Erythroblast (primary cell): ENCODE results near the gene DMBT1.

ENCODE experiments used
- GATA1 ChIP-seq: IDR thresholded peaks from 2 replicates; pipeline ENCODE4 v1.6.1; 2011; ENCODE audit warnings: low read depth, mild to moderate bottlenecking, control low read depth, low read length, moderate library complexity
- POLR2A ChIP-seq: IDR thresholded peaks from 2 replicates; pipeline ENCODE4 v1.6.1; 2011; ENCODE audit warnings: mild to moderate bottlenecking, low read length

DNA sequence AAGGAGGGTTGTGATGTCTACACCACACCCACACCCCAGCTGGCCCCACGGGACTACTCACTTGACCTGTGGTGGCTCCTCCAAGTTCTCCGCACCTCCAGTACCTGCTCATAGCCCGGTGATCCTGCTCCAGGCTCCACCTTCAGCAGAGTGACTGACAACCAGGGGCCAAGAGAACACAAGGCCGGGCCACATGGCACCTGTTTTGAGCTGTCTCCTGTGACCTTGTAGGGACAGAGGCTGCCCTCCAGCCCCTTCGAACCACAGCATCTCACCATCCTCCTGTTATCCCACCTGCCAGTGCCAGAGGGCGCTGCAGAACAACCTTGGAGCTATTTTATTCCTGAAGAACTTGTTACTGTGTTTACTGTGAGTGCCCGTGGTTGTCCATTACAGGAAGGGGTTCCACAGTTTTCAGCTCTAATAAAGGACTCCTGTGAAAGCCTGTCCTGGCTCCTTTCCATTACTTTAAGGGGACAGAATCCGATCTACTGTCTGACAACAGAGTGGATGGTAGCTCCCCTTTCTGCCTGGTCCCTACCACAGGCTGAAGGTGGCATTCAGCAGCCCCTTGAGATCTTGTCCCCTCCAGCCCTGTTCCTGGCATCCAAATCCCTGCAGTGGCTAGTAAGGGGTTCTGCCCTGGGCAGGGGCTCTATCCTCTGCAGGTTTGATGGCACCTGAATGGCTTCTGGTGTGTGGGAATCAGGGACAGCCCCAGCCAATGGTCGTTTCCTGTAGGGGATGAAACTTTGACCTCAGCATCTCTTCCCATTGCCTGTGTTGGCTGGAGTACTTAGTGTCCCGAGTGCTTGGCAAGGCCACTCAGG is 88.3 kb downstream of the DMBT1 start:
- TF ChIP-seq POLR2A = no peak
- TF ChIP-seq GATA1 = no peak
